Neural cell (in vitro differentiated cells): ENCODE data around the gene CDK4. TPM values are rescaled to one million over a fixed set of nuclear protein-coding genes. Genes with fewer than 3 reads are reported as not detected.

Source experiments
- H2AFZ ChIP-seq: fragments of 200-600, 300-800 bp; sonication (generic), shearing (Covaris generic); 2 replicates; pipeline ENCODE4 v1.6.0; 2014; ENCODE audit warnings: low read depth, mild to moderate bottlenecking, antibody characterized with exemption, low read length, moderate library complexity
- H3F3A ChIP-seq: fragments of 200-600 bp; shearing (Covaris generic); 2 replicates; pipeline ENCODE4 v1.6.1; 2016; ENCODE audit warnings: mild to moderate bottlenecking, moderate library complexity, mixed read lengths, antibody characterized with exemption, low read length; ENCODE audit not compliant: insufficient read depth, poor library complexity, severe bottlenecking
- H3K27ac ChIP-seq: fragments of 200-600, 300-800 bp; sonication (generic), shearing (Covaris generic); 2 replicates; pipeline ENCODE4 v1.5.1; 2014; ENCODE audit warnings: mild to moderate bottlenecking, low read length, moderate library complexity
- H3K27me3 ChIP-seq: fragments of 300-800, 200-600 bp; sonication (generic), shearing (Covaris generic); 2 replicates; pipeline ENCODE4 v1.6.0; 2014; ENCODE audit warnings: mild to moderate bottlenecking, low read depth, low read length, moderate library complexity; ENCODE audit not compliant: insufficient read depth
- H3K36me3 ChIP-seq: fragments of 300-800, 200-600 bp; sonication (generic), shearing (Covaris generic); 2 replicates; pipeline ENCODE4 v1.5.1; 2014; ENCODE audit warnings: mild to moderate bottlenecking, antibody characterized with exemption, low read length, moderate library complexity; ENCODE audit not compliant: insufficient read depth
- H3K4me2 ChIP-seq: fragments of 300-800, 200-600 bp; sonication (generic), shearing (Covaris generic); 2 replicates; pipeline ENCODE4 v1.6.0; 2014; ENCODE audit warnings: mild to moderate bottlenecking, low read length
- H3K4me3 ChIP-seq: fragments of 300-800, 200-600 bp; sonication (generic), shearing (Covaris generic); 2 replicates; pipeline ENCODE4 v1.5.1; 2014; ENCODE audit warnings: mild to moderate bottlenecking, low read length, moderate library complexity
- H3K79me2 ChIP-seq: fragments of 200-600 bp; shearing (Covaris generic); replicated peaks from 2 replicates; pipeline ENCODE4 v1.6.0; 2014; ENCODE audit warnings: mild to moderate bottlenecking, low read length, moderate library complexity; ENCODE audit not compliant: insufficient read depth
- H3K9ac ChIP-seq: fragments of 300-800, 200-600 bp; sonication (generic), shearing (Covaris generic); 2 replicates; pipeline ENCODE4 v1.6.1; 2016; ENCODE audit warnings: mild to moderate bottlenecking, low read length, mixed read lengths
- H3K9me2 ChIP-seq: fragments of 200-600 bp; shearing (Covaris generic); 2 replicates; pipeline ENCODE4 v1.6.1; 2016; ENCODE audit warnings: mild to moderate bottlenecking, low read length, mixed read lengths; ENCODE audit not compliant: insufficient read depth
- H3K9me3 ChIP-seq: fragments of 200-600, 300-800 bp; sonication (generic), shearing (Covaris generic); 2 replicates; pipeline ENCODE4 v1.6.1; 2016; ENCODE audit warnings: mild to moderate bottlenecking, mixed run types, low read length, moderate library complexity, mixed read lengths
- H4K20me1 ChIP-seq: fragments of 200-600 bp; shearing (Covaris generic); 2 replicates; pipeline ENCODE4 v1.6.1; 2016; ENCODE audit warnings: mild to moderate bottlenecking, mixed run types; ENCODE audit not compliant: insufficient read depth
- CTCF ChIP-seq: fragments of 450-650 bp; IDR thresholded peaks from 2 replicates; pipeline ENCODE4 v1.5.1; 2014; ENCODE audit warnings: antibody characterized with exemption, mild to moderate bottlenecking, moderate library complexity; ENCODE audit not compliant: poor library complexity, severe bottlenecking
- EP300 ChIP-seq: fragments of 450-650 bp; conservative IDR thresholded peaks from 2 replicates; pipeline ENCODE4 v1.6.1; 2014; ENCODE audit warnings: antibody characterized with exemption, mild to moderate bottlenecking, moderate library complexity; ENCODE audit not compliant: poor library complexity, severe bottlenecking
- EZH2 ChIP-seq: fragments of 200-600, 300-800 bp; shearing (Covaris generic), sonication (generic); IDR thresholded peaks from 2 replicates; pipeline ENCODE4 v1.6.1; 2014; ENCODE audit warnings: antibody characterized with exemption, low read length, borderline replicate concordance, mild to moderate bottlenecking; ENCODE audit not compliant: insufficient read depth, poor library complexity, severe bottlenecking
- MXI1 ChIP-seq: fragments of 450-650 bp; conservative IDR thresholded peaks from 2 replicates; pipeline ENCODE4 v1.6.1; 2014; ENCODE audit warnings: antibody characterized with exemption, mild to moderate bottlenecking; ENCODE audit not compliant: poor library complexity, severe bottlenecking
- POLR2AphosphoS5 ChIP-seq: IDR thresholded peaks from 2 replicates; pipeline ENCODE4 v1.6.1; 2012
- RAD21 ChIP-seq: fragments of 450-650 bp; conservative IDR thresholded peaks from 2 replicates; pipeline ENCODE4 v1.6.1; 2014; ENCODE audit warnings: antibody characterized with exemption, mild to moderate bottlenecking, moderate library complexity
- REST ChIP-seq: IDR thresholded peaks from 2 replicates; pipeline ENCODE4 v1.6.1; 2012; ENCODE audit warnings: borderline replicate concordance
- SMC3 ChIP-seq: fragments of 450-650 bp; conservative IDR thresholded peaks from 2 replicates; pipeline ENCODE4 v1.6.1; 2014; ENCODE audit warnings: antibody characterized with exemption, mild to moderate bottlenecking, moderate library complexity; ENCODE audit not compliant: poor library complexity
- TAF1 ChIP-seq: IDR thresholded peaks from 2 replicates; pipeline ENCODE4 v1.6.1; 2012; ENCODE audit warnings: low read depth
- polyA plus RNA-seq: library from polyadenylated mRNA; depleted of rRNA; stranded (reverse); fragments of >200 nt; gene quantifications from 2 replicates; pipeline ENCODE4 v1.2.3, GENCODE V29; 2014

CDK4 gene
- polyA plus RNA-seq, 1 donor from 2014 or later = 104 TPM

- Histone ChIP-seq H3K4me3 (no peak overlapping the region), H2AFZ (no peak overlapping the region), H3K4me2 (no peak overlapping the region), H3K9me2 (no peaks in the 10 kb centered on the region), H4K20me1 (peaks cover 20% of the 10 kb centered on the region), H3K9me3 (no peaks in the 10 kb centered on the region), H3K27ac (no peak overlapping the region), H3K36me3 (peaks cover 16% of the 10 kb centered on the region), H3K27me3 (peaks cover 69% of the 10 kb centered on the region), H3K9ac (no peak overlapping the region), H3F3A (no peaks in the 10 kb centered on the region), H3K79me2 (no peaks in the 10 kb centered on the region)
- TF ChIP-seq EP300 (no peak), RAD21 (no peak), CTCF (no peak), REST (no peak), EZH2 (no peak), POLR2AphosphoS5 (no peak), TAF1 (no peak)
These were observed 19.1 kb downstream of the CDK4 start for GRCh38 chr12:57732726-57733593.

GRCh38 chr12:57732270-57732669 is 19.8 kb downstream of the CDK4 start:
- no peak for TF ChIP-seq SMC3
- no peak for TF ChIP-seq TAF1
- TF ChIP-seq POLR2AphosphoS5 = no peak
- TF ChIP-seq RAD21 = no peak
- no peak for TF ChIP-seq EZH2
- TF ChIP-seq EP300 = no peak
- no peak for TF ChIP-seq CTCF
- no peak for TF ChIP-seq MXI1
- TF ChIP-seq REST = no peak
- H3K27me3 ChIP-seq = peaks cover 69% of the 10 kb centered on the region

More at GRCh38 chr12:57732270-57732669, 19.8 kb downstream of the CDK4 start:
- Histone ChIP-seq H3F3A (no peaks in the 10 kb centered on the region), H3K4me3 (no peak overlapping the region), H3K27ac (no peak overlapping the region), H3K36me3 (peaks cover 17% of the 10 kb centered on the region), H3K9ac (no peak overlapping the region), H3K9me2 (no peaks in the 10 kb centered on the region), H2AFZ (no peak overlapping the region), H3K9me3 (no peaks in the 10 kb centered on the region), H4K20me1 (peaks cover 17% of the 10 kb centered on the region), H3K79me2 (no peaks in the 10 kb centered on the region), H3K4me2 (no peak overlapping the region)
